NCI-H526 treated with DMSO at 0.1 percent for 48 hours (cell line): Measurements from ENCODE around the gene SULT2B1.
A peak's percentile ranks its signal among the peaks of the same experiment; 100 is the strongest.

Source experiments
- DNase-seq: peaks from one replicate; lab custom pipeline; 2025; lab: John Stamatoyannopoulos, UW

Gene SULT2B1

GRCh38 chr19:48634424-48635262 is 82.7 kb downstream of the SULT2B1 start:
- peak; percentile 88 for DNase-seq

- peak; percentile 18 for DNase-seq
Measured at GRCh38 chr19:48635263-48635965, 83.4 kb downstream of the SULT2B1 start.

- no peak for DNase-seq
Measured at GRCh38 chr19:48635966-48636858, 84.2 kb downstream of the SULT2B1 start.

- DNase-seq, result peak; percentile 47
Measured at GRCh38 chr19:48636859-48637448, 85.0 kb downstream of the SULT2B1 start, which contains the start of gene DBP. DBP (minus strand) TSS chr19:48637379; CDS start chr19:48636994, 385 bp downstream.

GRCh38 chr19:48637449-48637947 is 85.5 kb downstream of the SULT2B1 start:
- DNase-seq, result peak; percentile 96

GRCh38 chr19:48637948-48638830 is 86.2 kb downstream of the SULT2B1 start:
- DNase-seq, result peak; percentile 87

GRCh38 chr19:48638831-48639381 is 86.9 kb downstream of the SULT2B1 start:
- no peak for DNase-seq

- no peak for DNase-seq
Measured at GRCh38 chr19:48639483-48640375, 87.8 kb downstream of the SULT2B1 start.

- DNase-seq, result no peak
Measured at GRCh38 chr19:48641850-48642249, 89.9 kb downstream of the SULT2B1 start.

- DNase-seq, result no peak
Measured at GRCh38 chr19:48642862-48643261, 90.9 kb downstream of the SULT2B1 start.

GRCh38 chr19:48644355-48644754 is 92.4 kb downstream of the SULT2B1 start:
- DNase-seq, result no peak

- DNase-seq, result peak; percentile 36
Measured at GRCh38 chr19:48644839-48645619, 93.1 kb downstream of the SULT2B1 start.

- DNase-seq, result no peak
Measured at GRCh38 chr19:48645620-48646000, 93.6 kb downstream of the SULT2B1 start.

- peak; percentile 71 for DNase-seq
Measured at GRCh38 chr19:48646001-48646721, 94.2 kb downstream of the SULT2B1 start, which contains the start of gene CA11. CA11 (minus strand) TSS chr19:48646187; CDS start chr19:48645632, 555 bp downstream.

GRCh38 chr19:48646722-48647216 is 94.8 kb downstream of the SULT2B1 start:
- no peak for DNase-seq

- no peak for DNase-seq
Measured at GRCh38 chr19:48648134-48648533, 96.2 kb downstream of the SULT2B1 start.
